ENCODE results near the gene ZNF557.

ZNF557 gene

GRCh38 chr19:7076151-7076550 is 6.6 kb downstream of the ZNF557 start:
- no peak for FAIRE-seq

GRCh38 chr19:7078008-7078407 is 8.5 kb downstream of the ZNF557 start:
- no peak for FAIRE-seq

- no peak for FAIRE-seq
Measured at GRCh38 chr19:7083076-7083956, 13.8 kb downstream of the ZNF557 start.

- FAIRE-seq: no peak
Measured at GRCh38 chr19:7088999-7089398, 19.5 kb downstream of the ZNF557 start.

GRCh38 chr19:7098096-7098495 is 28.6 kb downstream of the ZNF557 start:
- FAIRE-seq: no peak

- FAIRE-seq: peak; percentile 96
Measured at GRCh38 chr19:7098701-7099596, 29.4 kb downstream of the ZNF557 start.

- FAIRE-seq: no peak
Measured at GRCh38 chr19:7099597-7099921, 30.1 kb downstream of the ZNF557 start.

GRCh38 chr19:7101498-7102253 is 32.2 kb downstream of the ZNF557 start:
- FAIRE-seq: no peak

- no peak for FAIRE-seq
Measured at GRCh38 chr19:7104747-7105447, 35.4 kb downstream of the ZNF557 start.

GRCh38 chr19:7106711-7107657 is 37.5 kb downstream of the ZNF557 start:
- no peak for FAIRE-seq

- FAIRE-seq: no peak
Measured at GRCh38 chr19:7109678-7110289, 40.3 kb downstream of the ZNF557 start.

- FAIRE-seq: no peak
Measured at GRCh38 chr19:7112675-7113074, 43.2 kb downstream of the ZNF557 start.

GRCh38 chr19:7113233-7113632 is 43.7 kb downstream of the ZNF557 start:
- no peak for FAIRE-seq

- no peak for FAIRE-seq
Measured at GRCh38 chr19:7115721-7116120, 46.2 kb downstream of the ZNF557 start.

- no peak for FAIRE-seq
Measured at GRCh38 chr19:7117248-7117647, 47.7 kb downstream of the ZNF557 start.

GRCh38 chr19:7119582-7119981 is 50.1 kb downstream of the ZNF557 start:
- no peak for FAIRE-seq

GRCh38 chr19:7120499-7120898 is 51.0 kb downstream of the ZNF557 start:
- no peak for FAIRE-seq

GRCh38 chr19:7122701-7123100 is 53.2 kb downstream of the ZNF557 start:
- FAIRE-seq: no peak

- FAIRE-seq: no peak
Measured at GRCh38 chr19:7124782-7125181, 55.3 kb downstream of the ZNF557 start.

- FAIRE-seq: no peak
Measured at GRCh38 chr19:7125221-7125620, 55.7 kb downstream of the ZNF557 start.

GRCh38 chr19:7126132-7126531 is 56.6 kb downstream of the ZNF557 start:
- no peak for FAIRE-seq

All from G401.6 (cell line).